ENCODE data around the gene SFTA2. TPM values are rescaled to one million over a fixed set of nuclear protein-coding genes. Genes with fewer than 3 reads are reported as not detected.

The SFTA2 gene
- total RNA-seq, 4 donors from 2014 or later = not detected

GRCh38 chr6:30882759-30883684 lies 48.9 kb downstream of the SFTA2 start:
- in situ Hi-C loops (cut with MboI; ENCODE audit: low pct_ligation_motif_present in 1 of 4, low pct_unique_long_range_greater_than_20kb in 1 of 4, low sequenced_read_pairs in 3 of 4) (loop anchor here in 2 of 4 donors (25.0 kb wide), 1 partner anchor 146 kb away; the partner anchor contains the start of genes FLOT1 (in 2 of the 2) and IER3 (in 2 of the 2)), intact Hi-C loops (cut with DNase I; ENCODE audit: low total_unique reads) (loop anchor here (10.0 kb wide), 1 partner anchor 208 kb away; the partner anchor contains the start of gene DHX16)
- no peak for TF ChIP-seq EP300 (IDR thresholded peaks at IDR 0.05; ENCODE audit: low read depth)
- TF ChIP-seq POLR2AphosphoS5 (IDR thresholded peaks at IDR 0.05) = peak in 2 of 3 donors; percentile 27 to 35
- peak; percentile 46 for TF ChIP-seq POLR2A (IDR thresholded peaks at IDR 0.05)
- no peak for TF ChIP-seq CTCF (IDR thresholded peaks at IDR 0.05)
- peak overlapping the region; percentile 4 to 90 (median 76) for H3K4me3 ChIP-seq
- H3K27ac ChIP-seq = peak overlapping the region; percentile 89 to 96 (median 94)
- H3K27me3 ChIP-seq = no peaks in the 10 kb centered on the region
- whole genome bisulfite sequencing, 2 donors (ENCODE audit: low coverage in 1 of 2) = 32% methylated on average over 15 of the region's 15 CpGs; no CpG with 5 or more reads in 1 of the 2 donors
- H3K9me3 ChIP-seq = no peaks in the 10 kb centered on the region
- no peaks in the 10 kb centered on the region for H3K36me3 ChIP-seq
- DNase-seq = peak; percentile 84
- H3K4me1 ChIP-seq = peaks cover 31 to 50% (median 35%) of the 10 kb centered on the region in 4 donors

- no peak overlapping the region for H3K4me3 ChIP-seq
- peaks cover 34 to 52% (median 42%) of the 10 kb centered on the region in 4 donors for H3K4me1 ChIP-seq
- intact Hi-C loops (cut with DNase I; ENCODE audit: low total_unique reads) (loop anchor here (10.0 kb wide), 1 partner anchor 207 kb away; the partner anchor contains the start of gene DHX16), in situ Hi-C loops (cut with MboI; ENCODE audit: low pct_ligation_motif_present in 1 of 4, low pct_unique_long_range_greater_than_20kb in 1 of 4, low sequenced_read_pairs in 3 of 4) (loop anchor here in 2 of 4 donors (25.0 kb wide), 1 partner anchor 145 kb away; the partner anchor contains the start of genes FLOT1 (in 2 of the 2) and IER3 (in 2 of the 2))
- H3K27me3 ChIP-seq = no peaks in the 10 kb centered on the region
- H3K27ac ChIP-seq = peak overlapping the region; percentile 89 to 96 (median 94)
- H3K9me3 ChIP-seq = no peaks in the 10 kb centered on the region
- 40% methylated on average over 8 of the region's 8 CpGs; no CpG with 5 or more reads in 1 of the 2 donors for WGBS, 2 donors (ENCODE audit: low coverage in 1 of 2)
- TF ChIP-seq CTCF (IDR thresholded peaks at IDR 0.05) (no peak), EP300 (IDR thresholded peaks at IDR 0.05; ENCODE audit: low read depth) (no peak), POLR2A (IDR thresholded peaks at IDR 0.05) (no peak), POLR2AphosphoS5 (IDR thresholded peaks at IDR 0.05) (no peak)
- H3K36me3 ChIP-seq = no peaks in the 10 kb centered on the region
- no peak for DNase-seq
These were observed 49.7 kb downstream of the SFTA2 start for GRCh38 chr6:30882204-30882758.

GRCh38 chr6:30881392-30882203 lies 50.4 kb downstream of the SFTA2 start:
- H3K27ac ChIP-seq = peak overlapping the region; percentile 89 to 96 (median 94)
- WGBS, 2 donors (ENCODE audit: low coverage in 1 of 2) = 47 to 70% methylated on average over 3 to 14 of the region's 14 CpGs
- no peaks in the 10 kb centered on the region for H3K36me3 ChIP-seq
- no peak overlapping the region for H3K4me3 ChIP-seq
- no peaks in the 10 kb centered on the region for H3K9me3 ChIP-seq
- no peak for TF ChIP-seq POLR2AphosphoS5 (IDR thresholded peaks at IDR 0.05)
- intact Hi-C loops (cut with DNase I; ENCODE audit: low total_unique reads) (loop anchor here (10.0 kb wide), 1 partner anchor 207 kb away; the partner anchor contains the start of gene DHX16), in situ Hi-C loops (cut with MboI; ENCODE audit: low pct_ligation_motif_present in 1 of 4, low pct_unique_long_range_greater_than_20kb in 1 of 4, low sequenced_read_pairs in 3 of 4) (loop anchor here in 2 of 4 donors (25.0 kb wide), 1 partner anchor 144 kb away; the partner anchor contains the start of genes FLOT1 (in 2 of the 2) and IER3 (in 2 of the 2))
- H3K4me1 ChIP-seq = peaks cover 28 to 52% (median 42%) of the 10 kb centered on the region in 4 donors
- H3K27me3 ChIP-seq = no peaks in the 10 kb centered on the region
- no peak for DNase-seq

Small RNAs within 50 kb of the gene (small RNA-seq; reads per million reads assigned to genes)
- gene RF00019 = 0 reads per million in 4 donors

Other genes starting within 250 kb of the SFTA2 start
- 10 to 100 TPM; 11.5 to 46.0 (median 14.9) TPM for gene PPP1R18, start 245.5 kb downstream of the SFTA2 start, total RNA-seq
- gene NRM, start 241.2 kb downstream of the SFTA2 start, total RNA-seq = 10 to 100 TPM in 1 of 4 donors, 1 to 10 TPM in 2, not detected in 1; 2.7 to 13.8 (median 2.7) TPM
- 10 to 100 TPM in 2 of 4 donors, 1 to 10 TPM in 2; 3.1 to 13.5 (median 9.7) TPM for gene MDC1, start 214.9 kb downstream of the SFTA2 start, total RNA-seq
- 100 to 1,000 TPM in 3 of 4 donors, 10 to 100 TPM in 1; 77.1 to 128 (median 106) TPM for gene TUBB, start 211.8 kb downstream of the SFTA2 start, total RNA-seq
- gene FLOT1, start 189.5 kb downstream of the SFTA2 start, total RNA-seq = 100 to 1,000 TPM; 123 to 146 (median 139) TPM
- gene IER3, start 187.6 kb downstream of the SFTA2 start, total RNA-seq = 100 to 1,000 TPM in 1 of 4 donors, 10 to 100 TPM in 3; 21.1 to 100 (median 84.6) TPM
- 100 to 1,000 TPM; 149 to 322 (median 230) TPM for gene DDR1, start 47.7 kb downstream of the SFTA2 start, total RNA-seq
- 10 to 100 TPM in 1 of 4 donors, 1 to 10 TPM in 3; 2.0 to 44.5 (median 6.8) TPM for gene GTF2H4, start 24.0 kb downstream of the SFTA2 start, total RNA-seq
- gene VARS2, start 17.9 kb downstream of the SFTA2 start, total RNA-seq = 10 to 100 TPM; 13.1 to 64.7 (median 25.8) TPM
- under 1 TPM in 2 of 4 donors, not detected in 2; 0.16 to 0.41 TPM for gene MUCL3, start 8.8 kb upstream of the SFTA2 start, total RNA-seq
- not detected for gene MUC21, start 51.5 kb upstream of the SFTA2 start, total RNA-seq
- not detected for gene MUC22, start 78.3 kb upstream of the SFTA2 start, total RNA-seq
- gene C6orf15, start 180.4 kb upstream of the SFTA2 start, total RNA-seq = not detected
- 10 to 100 TPM in 2 of 4 donors, 1 to 10 TPM in 2; 8.8 to 19.0 (median 13.4) TPM for gene PSORS1C1, start 182.6 kb upstream of the SFTA2 start, total RNA-seq
- not detected for gene CDSN, start 188.3 kb upstream of the SFTA2 start, total RNA-seq
- not detected for gene PSORS1C2, start 206.9 kb upstream of the SFTA2 start, total RNA-seq
- 10 to 100 TPM; 15.0 to 44.1 (median 29.9) TPM for gene CCHCR1, start 225.6 kb upstream of the SFTA2 start, total RNA-seq
- 1 to 10 TPM; 1.6 to 5.2 (median 3.1) TPM for gene TCF19, start 226.4 kb upstream of the SFTA2 start, total RNA-seq
- 100 to 1,000 TPM in 1 of 4 donors, 10 to 100 TPM in 3; 11.5 to 434 (median 29.2) TPM for gene POU5F1, start 238.5 kb upstream of the SFTA2 start, total RNA-seq